DOHH2 (cell line): ENCODE measurements around the gene RUVBL2.

Experiments
- H3F3A ChIP-seq: fragments of 200-600 bp; sonication (generic), shearing (Covaris generic); 2 replicates; pipeline ENCODE4 v1.6.0; 2016; ENCODE audit warnings: antibody characterized with exemption, mild to moderate bottlenecking; ENCODE audit not compliant: control insufficient read depth, insufficient read depth
- H3K27ac ChIP-seq: fragments of 200-600 bp; sonication (generic); 2 replicates; pipeline ENCODE4 v1.5.1; 2014; ENCODE audit warnings: low read depth, mild to moderate bottlenecking, low read length, moderate library complexity
- H3K27me3 ChIP-seq: fragments of 200-600 bp; sonication (generic); 2 replicates; pipeline ENCODE4 v1.6.1; 2014; ENCODE audit warnings: mild to moderate bottlenecking, low read length, mixed read lengths; ENCODE audit not compliant: control insufficient read depth
- H3K36me3 ChIP-seq: fragments of 200-600 bp; sonication (generic); 2 replicates; pipeline ENCODE4 v1.6.1; 2014; ENCODE audit warnings: mild to moderate bottlenecking, low read length, moderate library complexity, mixed read lengths; ENCODE audit not compliant: control insufficient read depth
- H3K4me1 ChIP-seq: fragments of 200-600 bp; sonication (generic); 2 replicates; pipeline ENCODE4 v1.6.1; 2014; ENCODE audit warnings: mild to moderate bottlenecking, low read length, mixed read lengths; ENCODE audit not compliant: control insufficient read depth
- H3K4me2 ChIP-seq: fragments of 200-600 bp; sonication (generic); 2 replicates; pipeline ENCODE4 v1.6.0; 2014; ENCODE audit warnings: mild to moderate bottlenecking, low read length, moderate library complexity
- H3K4me3 ChIP-seq: fragments of 200-600 bp; sonication (generic); 2 replicates; pipeline ENCODE4 v1.5.1; 2014; ENCODE audit warnings: mild to moderate bottlenecking, low read length, mixed read lengths
- H3K79me2 ChIP-seq: fragments of 200-600 bp; sonication (generic); 2 replicates; pipeline ENCODE4 v1.6.1; 2014; ENCODE audit warnings: mild to moderate bottlenecking, low read length, mixed read lengths; ENCODE audit not compliant: control insufficient read depth
- H3K9me2 ChIP-seq: fragments of 200-600 bp; sonication (generic); replicated peaks from 2 replicates; pipeline ENCODE4 v1.6.1; 2014; ENCODE audit warnings: mild to moderate bottlenecking, low read length, mixed read lengths; ENCODE audit not compliant: control insufficient read depth
- H3K9me3 ChIP-seq: fragments of 200-600 bp; sonication (generic); 2 replicates; pipeline ENCODE4 v1.6.1; 2014; ENCODE audit warnings: antibody characterized with exemption, low read length, mixed read lengths; ENCODE audit not compliant: control insufficient read depth, insufficient read depth
- H4K20me1 ChIP-seq: fragments of 200-600 bp; sonication (generic); 2 replicates; pipeline ENCODE4 v1.6.0; 2014; ENCODE audit warnings: low read depth, mild to moderate bottlenecking, antibody characterized with exemption, low read length, moderate library complexity; ENCODE audit not compliant: control insufficient read depth, insufficient read depth
- CTCF ChIP-seq: fragments of 200-600 bp; sonication (generic); IDR thresholded peaks from one replicate; pipeline ENCODE4 v1.5.1; 2014; ENCODE audit warnings: antibody characterized with exemption, mild to moderate bottlenecking, low read depth, low read length; ENCODE audit not compliant: poor library complexity, severe bottlenecking
- EZH2phosphoT487 ChIP-seq: fragments of 200-600 bp; sonication (generic); IDR thresholded peaks from 2 replicates; pipeline ENCODE4 v1.6.1; 2017; ENCODE audit warnings: borderline replicate concordance, mild to moderate bottlenecking, antibody characterized with exemption, low read length, moderate library complexity, mixed read lengths

The RUVBL2 gene

GRCh38 chr19:48987323-48987722, 6.4 kb upstream of the RUVBL2 start:
- H4K20me1 ChIP-seq: no peaks in the 10 kb centered on the region
- H3K4me1 ChIP-seq: peaks cover 8% of the 10 kb centered on the region
- H3K9me3 ChIP-seq: no peaks in the 10 kb centered on the region
- no peak overlapping the region for H3K27ac ChIP-seq
- no peak for TF ChIP-seq EZH2phosphoT487
- TF ChIP-seq CTCF: no peak
- H3K4me3 ChIP-seq: no peak overlapping the region
- no peaks in the 10 kb centered on the region for H3K9me2 ChIP-seq
- peaks cover 35% of the 10 kb centered on the region for H3K36me3 ChIP-seq
- H3K4me2 ChIP-seq: no peak overlapping the region
- no peaks in the 10 kb centered on the region for H3K27me3 ChIP-seq
- peaks cover 13% of the 10 kb centered on the region for H3K79me2 ChIP-seq
- H3F3A ChIP-seq: no peaks in the 10 kb centered on the region

GRCh38 chr19:48988286-48988685, 5.4 kb upstream of the RUVBL2 start:
- Histone ChIP-seq H3K27me3 (no peaks in the 10 kb centered on the region), H4K20me1 (no peaks in the 10 kb centered on the region), H3K9me2 (no peaks in the 10 kb centered on the region), H3K36me3 (peaks cover 27% of the 10 kb centered on the region), H3K79me2 (peaks cover 20% of the 10 kb centered on the region), H3K4me1 (peaks cover 8% of the 10 kb centered on the region), H3F3A (no peaks in the 10 kb centered on the region), H3K9me3 (no peaks in the 10 kb centered on the region), H3K27ac (no peak overlapping the region), H3K4me3 (no peak overlapping the region), H3K4me2 (no peak overlapping the region)
- TF ChIP-seq CTCF (no peak), EZH2phosphoT487 (no peak)

GRCh38 chr19:48988860-48989259, 4.8 kb upstream of the RUVBL2 start:
- Histone ChIP-seq H3K4me2 (no peak overlapping the region), H3F3A (no peaks in the 10 kb centered on the region), H3K36me3 (peaks cover 25% of the 10 kb centered on the region), H3K9me3 (no peaks in the 10 kb centered on the region), H3K4me1 (peaks cover 8% of the 10 kb centered on the region), H3K4me3 (no peak overlapping the region), H3K9me2 (no peaks in the 10 kb centered on the region), H3K27ac (no peak overlapping the region), H3K27me3 (no peaks in the 10 kb centered on the region), H4K20me1 (no peaks in the 10 kb centered on the region), H3K79me2 (peaks cover 22% of the 10 kb centered on the region)
- TF ChIP-seq EZH2phosphoT487 (no peak), CTCF (no peak)
